ENCODE data around the gene ULK4.
"Not testable (repeated sequence)": the region's sequence is repeated elsewhere in the genome, so short reads cannot be mapped to it uniquely, and the experiment has no call there.

The ULK4 gene

DNA sequence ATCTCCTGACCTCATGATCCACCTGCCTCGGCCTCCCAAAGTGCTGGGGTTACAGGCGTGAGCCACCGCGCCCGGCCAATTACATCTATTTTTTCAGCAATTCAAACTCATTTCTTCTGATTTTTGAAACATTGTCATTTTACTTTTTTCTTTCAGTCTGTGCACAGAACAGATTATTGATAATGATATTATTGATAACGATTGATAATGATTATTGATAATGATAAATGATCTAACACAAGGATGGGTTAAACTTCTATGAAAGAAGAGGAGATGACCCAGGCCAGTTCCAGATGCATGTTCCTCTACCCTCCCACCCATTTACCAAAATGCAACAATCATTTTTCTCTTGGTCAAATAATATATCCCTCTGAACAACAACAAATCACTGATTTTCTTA lies 644.6 kb downstream of the ULK4 start:
- DNase-seq (ENCODE audit: low spot score): no peak

DNA sequence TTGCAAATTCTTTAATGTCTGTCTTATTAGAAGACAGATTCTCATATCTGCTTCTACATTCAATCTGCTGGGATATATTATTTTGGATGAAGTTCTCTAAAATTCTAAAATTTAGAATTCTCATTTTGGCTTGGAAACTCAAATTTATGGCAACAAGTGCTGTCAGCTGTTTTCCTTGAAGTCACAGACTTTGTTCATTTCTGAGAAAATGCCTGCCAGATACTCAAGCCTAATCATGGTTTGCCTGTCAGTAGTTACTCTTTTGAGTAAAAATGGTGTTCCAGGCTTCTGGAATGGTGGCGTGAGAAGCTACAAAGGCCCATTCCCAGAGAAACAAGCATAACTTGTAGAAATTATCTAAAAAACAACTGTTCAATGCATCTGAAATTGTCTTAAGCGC lies 646.8 kb downstream of the ULK4 start:
- no peak for DNase-seq (ENCODE audit: low spot score)

DNA sequence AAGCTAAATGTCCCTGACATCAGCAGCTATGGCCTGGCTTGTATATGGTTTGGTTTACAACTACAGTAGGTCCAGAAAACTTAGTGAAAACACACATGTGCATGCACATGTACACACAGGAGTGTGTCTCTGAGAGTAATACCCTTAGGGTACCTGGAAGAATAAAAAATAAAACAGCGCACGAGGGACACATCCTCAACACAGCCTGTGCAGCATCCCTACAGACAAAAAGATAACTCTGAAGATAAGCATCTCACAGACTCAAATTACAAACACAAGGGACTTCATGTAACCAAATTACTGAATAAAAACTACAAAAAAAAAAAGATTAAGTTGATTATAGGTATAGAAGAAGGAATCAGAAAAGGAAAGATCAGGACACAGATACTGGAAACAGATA lies 653.8 kb downstream of the ULK4 start:
- peak; percentile 79 for DNase-seq (ENCODE audit: low spot score)

DNA sequence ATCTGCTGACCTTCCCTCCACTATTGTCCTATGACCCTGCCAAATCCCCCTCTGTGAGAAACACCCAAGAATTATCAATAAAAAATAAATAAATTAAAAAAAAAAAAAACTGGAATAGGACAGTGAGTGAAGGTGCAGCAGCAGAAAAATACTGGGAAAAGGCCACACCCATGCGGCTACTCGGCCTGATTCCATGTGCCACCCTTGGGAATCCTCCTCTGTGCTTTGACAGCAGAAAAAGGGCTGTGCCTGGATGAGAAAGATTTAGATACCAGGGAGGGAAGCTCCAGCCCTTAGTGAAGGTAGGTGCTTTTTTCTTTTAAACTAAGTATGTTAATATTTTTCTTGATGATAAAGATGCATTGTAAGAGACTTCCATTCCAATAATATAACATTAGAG lies 654.8 kb downstream of the ULK4 start:
- peak; percentile 34 for DNase-seq (ENCODE audit: low spot score)

GRCh38 chr3:41304593-41304992 lies 657.3 kb downstream of the ULK4 start:
- no peak for DNase-seq (ENCODE audit: low spot score)

DNA sequence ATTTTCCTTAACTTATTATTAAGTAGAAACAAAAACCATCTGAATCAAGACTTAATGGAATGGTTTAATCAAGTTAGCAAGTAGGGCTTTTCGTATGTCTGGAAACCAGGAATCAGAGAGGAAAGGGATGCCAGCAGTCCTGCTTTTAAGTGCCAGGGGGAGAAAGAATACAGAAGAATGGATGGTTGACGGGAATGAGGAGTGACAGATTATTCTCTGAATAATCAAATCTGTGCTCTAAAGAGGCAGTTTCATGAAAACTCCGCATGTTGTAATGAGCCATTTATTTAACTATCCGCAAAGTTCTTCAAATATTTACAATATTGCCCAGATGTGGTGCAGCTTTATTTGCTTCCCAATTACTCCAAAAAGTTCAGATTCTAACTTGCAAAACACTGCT lies 659.6 kb downstream of the ULK4 start:
- DNase-seq (ENCODE audit: low spot score): no peak

- DNase-seq (ENCODE audit: low spot score): no peak
These were observed 660.4 kb downstream of the ULK4 start for GRCh38 chr3:41301548-41301947.

DNA sequence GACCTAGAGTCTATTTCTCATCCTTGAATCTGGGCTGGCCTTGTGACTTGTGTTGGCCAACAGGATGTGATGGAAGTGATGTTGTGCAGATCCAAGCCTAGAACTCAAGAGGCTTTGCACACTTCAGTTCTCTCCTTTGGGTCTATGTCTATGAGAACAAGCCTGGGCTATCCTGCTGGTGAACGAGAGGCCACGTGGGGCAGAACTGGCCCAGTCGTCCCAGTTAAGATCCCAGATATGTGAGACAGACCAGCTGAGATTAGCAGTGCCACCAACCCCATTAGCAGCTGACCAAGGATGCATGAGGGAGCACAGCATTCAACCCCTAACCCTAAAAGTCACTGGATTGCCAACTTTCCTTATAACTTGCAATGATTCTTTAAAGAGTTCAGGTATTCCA lies 662.9 kb downstream of the ULK4 start:
- DNase-seq (ENCODE audit: low spot score): no peak

DNA sequence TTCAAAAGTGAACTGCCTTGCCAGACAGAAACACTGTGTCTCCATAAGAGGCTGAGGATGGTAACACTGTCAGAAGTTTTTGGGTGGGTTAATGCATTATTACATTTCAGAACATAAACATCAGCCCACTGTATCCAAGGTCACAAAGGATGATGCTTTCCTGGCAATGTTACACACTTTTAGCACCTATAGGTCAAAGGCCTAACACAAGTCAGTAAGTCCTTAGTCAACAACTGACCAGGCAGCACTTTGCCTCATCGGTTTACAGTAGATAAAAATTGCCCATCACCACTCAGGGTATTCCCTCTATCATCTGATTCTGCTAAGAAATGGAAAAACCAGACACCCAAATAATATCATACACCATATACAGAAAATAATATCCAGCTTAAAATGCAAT lies 664.2 kb downstream of the ULK4 start:
- DNase-seq (ENCODE audit: low spot score): no peak

- DNase-seq (ENCODE audit: low spot score): no peak
These were observed 665.3 kb downstream of the ULK4 start for GRCh38 chr3:41296556-41296955.

DNA sequence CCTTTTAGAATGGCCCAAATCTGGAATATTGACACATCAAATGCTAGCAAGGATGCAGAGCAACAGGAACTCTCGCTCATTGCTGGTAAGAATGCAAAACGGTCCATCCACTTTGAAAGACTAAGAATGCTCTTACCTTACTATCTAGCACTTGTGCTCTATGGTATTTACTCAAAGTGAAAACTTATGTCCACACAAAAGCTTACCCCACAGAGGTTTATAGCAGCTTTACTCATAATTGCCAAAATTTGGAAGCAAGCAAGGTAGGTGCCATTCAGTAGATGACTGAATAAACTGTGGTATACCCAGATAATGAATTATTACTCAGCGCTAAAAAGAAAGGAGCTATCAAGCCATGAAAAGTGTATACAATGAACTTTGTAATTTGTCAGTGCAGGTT lies 666.2 kb downstream of the ULK4 start:
- DNase-seq (ENCODE audit: low spot score): no peak

DNA sequence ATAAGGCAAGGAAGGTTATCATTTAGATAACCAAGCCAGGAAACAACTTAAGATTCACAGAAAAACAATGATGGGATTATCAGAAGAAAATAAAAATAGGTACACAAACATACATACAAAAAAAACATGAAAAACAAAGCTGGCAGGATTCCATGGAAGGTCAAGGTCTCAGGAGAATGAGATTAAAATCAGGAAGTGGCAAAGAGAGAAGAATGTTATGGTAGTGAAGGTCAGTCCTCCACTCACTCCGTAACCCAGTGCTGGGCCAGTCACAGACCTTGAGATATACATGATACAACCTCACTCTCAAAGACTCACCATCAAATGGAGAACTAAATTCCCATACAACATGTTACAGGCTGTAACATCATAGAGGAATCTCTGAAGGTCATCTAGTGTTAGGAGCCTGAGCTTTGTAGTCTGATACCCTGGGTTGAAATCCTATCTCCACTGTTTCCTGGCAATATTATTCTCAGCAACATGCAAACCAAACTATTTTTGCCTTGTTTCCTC lies 668.7 kb downstream of the ULK4 start:
- no peak for DNase-seq (ENCODE audit: low spot score)

GRCh38 chr3:41290736-41291135 lies 671.2 kb downstream of the ULK4 start:
- no peak for DNase-seq (ENCODE audit: low spot score)

DNA sequence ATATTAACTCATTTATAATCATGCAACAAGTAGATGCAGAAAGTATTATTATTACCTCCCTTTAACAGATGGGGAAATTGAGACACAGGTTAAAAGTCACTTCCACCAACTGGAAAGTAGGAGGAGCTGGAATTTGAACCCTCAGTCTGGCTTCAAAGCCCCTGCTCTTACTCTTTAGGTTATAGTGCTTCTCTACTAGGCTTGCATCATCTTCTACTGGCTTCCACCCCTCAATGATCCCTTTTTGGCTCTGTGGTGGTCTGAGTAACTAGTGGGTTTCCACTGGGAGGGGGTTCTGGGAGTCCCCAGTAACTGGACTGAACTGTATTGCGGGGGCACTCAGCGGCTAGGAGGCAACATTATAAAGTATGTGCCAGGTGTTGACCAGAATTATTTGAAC lies 671.6 kb downstream of the ULK4 start:
- DNase-seq (ENCODE audit: low spot score): no peak

- no peak for DNase-seq (ENCODE audit: low spot score)
These were observed 673.1 kb downstream of the ULK4 start for GRCh38 chr3:41288785-41289184.

DNA sequence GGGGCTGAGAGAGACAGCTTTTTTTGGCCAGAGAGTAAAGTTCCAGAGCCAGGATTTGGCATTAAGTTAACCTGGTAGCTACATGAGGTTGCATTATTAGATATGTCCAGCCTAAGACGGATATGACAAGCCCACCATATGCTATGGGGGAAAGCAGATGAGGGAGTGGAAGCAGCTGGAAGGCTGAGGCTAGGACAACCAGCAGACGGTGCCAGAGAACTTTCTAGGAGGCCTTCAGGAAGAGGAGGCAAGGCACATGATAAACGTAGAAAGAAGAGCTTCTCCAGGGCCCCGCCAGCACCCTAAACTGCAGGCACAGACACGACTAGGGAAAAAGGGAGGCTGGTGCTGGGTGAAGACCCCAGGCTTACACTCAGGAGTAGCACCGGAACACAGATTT lies 675.6 kb downstream of the ULK4 start:
- DNase-seq (ENCODE audit: low spot score): peak; percentile 9

DNA sequence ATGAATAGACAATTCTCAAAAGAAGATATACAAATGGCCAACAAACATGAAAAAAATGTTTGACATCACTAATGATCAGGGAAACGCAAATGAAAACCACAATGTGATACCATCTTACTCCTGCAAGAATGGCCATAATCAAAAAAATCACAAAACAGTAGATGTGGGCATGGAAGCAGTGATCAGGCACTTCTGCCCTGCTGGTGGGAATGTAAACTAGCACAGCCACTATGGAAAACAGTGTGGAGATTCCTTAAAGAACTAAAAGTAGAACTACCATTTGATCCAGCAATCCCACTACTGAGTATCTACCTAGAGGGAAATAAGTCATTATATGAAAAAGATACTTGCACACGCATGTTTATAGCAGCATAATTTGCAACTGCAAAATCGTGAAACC lies 677.0 kb downstream of the ULK4 start:
- not testable (repeated sequence) for DNase-seq (ENCODE audit: low spot score)

DNA sequence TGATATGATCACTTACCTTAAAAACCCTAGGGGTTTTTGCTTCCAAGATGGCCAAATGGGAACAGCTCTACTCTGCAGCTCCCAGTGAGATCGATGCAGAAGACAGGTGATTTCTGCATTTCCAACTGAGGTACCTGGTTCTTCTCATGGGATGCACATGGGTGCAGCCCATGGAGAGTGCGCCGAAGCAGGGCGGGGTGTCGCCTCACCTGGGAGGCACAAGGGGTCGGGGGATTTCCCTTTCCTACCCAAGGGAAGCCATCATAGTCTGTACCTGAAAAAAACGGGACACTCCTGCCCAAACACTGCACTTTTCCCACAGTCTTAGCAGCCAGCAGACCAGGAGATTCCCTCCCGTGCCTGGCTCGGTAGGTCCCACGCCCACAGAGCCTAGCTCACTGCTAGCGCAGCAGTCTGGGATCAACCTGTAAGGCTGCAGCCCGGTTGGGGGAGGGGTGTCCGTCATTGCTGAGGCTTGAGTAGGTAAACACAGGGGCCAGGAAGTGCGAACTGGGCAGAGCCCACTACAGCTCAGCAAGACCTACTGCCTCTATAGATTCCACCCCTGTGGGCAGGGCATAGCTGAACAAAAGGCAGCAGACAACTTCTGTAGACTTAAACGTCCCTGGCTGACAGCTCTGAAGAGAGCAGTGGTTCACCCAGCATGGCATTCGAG lies 684.0 kb downstream of the ULK4 start:
- no peak for DNase-seq (ENCODE audit: low spot score)

GRCh38 chr3:41276191-41276590 lies 685.7 kb downstream of the ULK4 start:
- no peak for DNase-seq (ENCODE audit: low spot score)

- DNase-seq (ENCODE audit: low spot score): no peak
These were observed 686.8 kb downstream of the ULK4 start for GRCh38 chr3:41274944-41275668.

DNA sequence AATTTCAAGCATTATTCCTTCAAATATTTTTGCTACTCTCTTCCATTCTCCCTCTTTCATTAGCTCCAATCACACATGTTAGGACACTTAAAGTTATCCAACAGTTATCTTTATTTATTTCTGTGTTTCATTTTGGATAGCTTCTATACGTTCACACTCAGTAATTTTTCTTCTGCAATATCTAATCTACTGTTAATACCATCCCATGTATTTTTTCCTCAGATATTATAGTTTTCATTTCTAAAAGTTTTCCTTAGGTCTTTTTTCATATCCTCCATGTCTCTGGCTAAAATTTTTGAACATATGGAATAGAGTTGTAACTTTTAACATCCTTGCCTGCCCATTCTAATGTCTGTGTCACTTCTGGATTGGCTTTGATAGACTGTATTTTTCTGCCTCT lies 689.2 kb downstream of the ULK4 start:
- DNase-seq (ENCODE audit: low spot score): no peak

DNA sequence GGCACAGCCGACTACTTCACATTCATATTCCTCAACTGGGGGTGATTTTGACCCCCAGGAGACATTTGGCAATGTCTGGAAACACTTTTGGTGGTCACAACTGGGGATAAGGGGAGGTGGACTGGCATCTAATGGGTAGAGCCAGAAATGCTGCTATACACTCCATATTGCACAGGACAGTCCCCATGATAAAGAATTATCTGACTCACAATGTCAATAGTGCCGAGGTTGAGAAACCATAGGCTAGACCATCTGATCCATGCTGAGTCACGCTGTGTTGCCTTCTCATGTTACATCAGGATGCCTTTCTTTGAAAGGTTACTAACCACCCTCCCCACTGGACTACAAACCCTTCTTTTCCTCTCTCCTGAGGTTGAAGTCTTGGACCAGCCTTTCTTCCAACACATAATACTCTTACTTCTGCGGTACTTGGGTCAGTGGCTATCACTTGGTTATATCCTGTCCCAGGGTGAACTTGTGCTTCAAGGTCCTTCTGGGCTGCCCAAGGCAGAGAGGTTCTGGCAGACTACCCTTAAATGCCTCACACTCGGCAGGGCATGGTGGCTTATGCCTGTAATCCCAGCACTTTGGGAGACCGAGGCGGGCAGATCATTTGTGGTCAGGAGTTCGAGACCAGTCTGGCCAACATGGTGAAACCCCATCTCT lies 693.8 kb downstream of the ULK4 start:
- DNase-seq (ENCODE audit: low spot score): no peak

DNA sequence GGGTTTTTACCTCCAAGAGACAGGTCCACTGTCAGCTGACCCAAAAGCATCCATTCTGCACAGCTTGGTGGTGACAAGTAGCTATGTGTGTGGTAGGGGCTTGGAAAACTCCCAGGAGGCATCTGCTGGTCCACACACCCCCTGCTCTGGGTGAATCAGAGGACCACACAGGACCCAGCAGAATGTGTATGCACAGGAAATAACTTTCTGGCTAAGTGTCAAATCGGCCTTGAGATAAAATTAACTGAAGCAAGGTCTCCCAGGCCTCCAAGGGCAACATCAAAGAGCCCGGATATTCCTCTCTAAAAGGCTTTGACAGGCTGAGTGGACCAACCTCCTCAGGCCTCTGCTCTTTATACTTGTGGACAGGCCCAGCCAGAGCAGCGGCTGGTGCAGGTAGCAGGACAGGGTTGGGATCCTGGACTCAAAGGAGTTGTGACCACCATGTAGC lies 696.1 kb downstream of the ULK4 start:
- no peak for DNase-seq (ENCODE audit: low spot score)

Measured in SK-N-DZ (cell line).